GM21825 (cell line): Measurements from ENCODE around the gene SPRR5.

ENCODE experiments used
- ATAC-seq: cut with Tn5 transposase; IDR thresholded peaks from one replicate; pipeline ENCODE4 v1.9.1; 2021; ENCODE audit warnings: mild to moderate bottlenecking, moderate library complexity; ENCODE audit not compliant: unreplicated experiment

SPRR5 gene

GRCh38 chr1:152981146-152981871, 34.3 kb downstream of the SPRR5 start:
- ATAC-seq: no peak

- no peak for ATAC-seq
Observed at GRCh38 chr1:152982076-152982475, 35.1 kb downstream of the SPRR5 start.

GRCh38 chr1:152983234-152983633, 36.2 kb downstream of the SPRR5 start:
- no peak for ATAC-seq

GRCh38 chr1:152983743-152984142, 36.7 kb downstream of the SPRR5 start, which contains the start of gene SPRR1A:
Gene SPRR1A (plus strand): TSS chr1:152984081. CDS start chr1:152985231, 1,150 bp downstream.
- no peak for ATAC-seq

- ATAC-seq: no peak
Observed at GRCh38 chr1:152986578-152986977, 39.6 kb downstream of the SPRR5 start.

- ATAC-seq: no peak
Observed at GRCh38 chr1:152993186-152993585, 46.2 kb downstream of the SPRR5 start.

GRCh38 chr1:152995842-152996241, 48.8 kb downstream of the SPRR5 start:
- ATAC-seq: no peak

- no peak for ATAC-seq
Observed at GRCh38 chr1:152996633-152997400, 49.8 kb downstream of the SPRR5 start.

- ATAC-seq: no peak
Observed at GRCh38 chr1:152997901-152998300, 50.9 kb downstream of the SPRR5 start.

- no peak for ATAC-seq
Observed at GRCh38 chr1:152998476-152998875, 51.5 kb downstream of the SPRR5 start.
